SK-N-SH treated with all-trans-retinoic acid at 6 μM for 48 hours (cell line): Measurements from ENCODE around the gene MMP23B.

Source experiments
- ARNTL ChIP-seq: fragments of 450-650 bp; formaldehyde crosslinking; IDR thresholded peaks from 2 replicates; pipeline ENCODE4 v1.5.0; 2020; ENCODE audit warnings: low read depth, mild to moderate bottlenecking, moderate library complexity, borderline replicate concordance
- CREB5 ChIP-seq: fragments of 250-450 bp; sonication (Bioruptor Pico); IDR thresholded peaks from 2 replicates; pipeline ENCODE4 v1.5.1; 2020; ENCODE audit warnings: low read depth, mild to moderate bottlenecking, moderate library complexity
- ISL1 ChIP-seq: fragments of 250-450 bp; sonication (Bioruptor Pico); IDR thresholded peaks from 2 replicates; pipeline ENCODE4 v2.1.2; 2022; ENCODE audit warnings: mild to moderate bottlenecking, moderate library complexity
- OSR1 ChIP-seq: fragments of 250-450 bp; sonication (Bioruptor Pico); IDR thresholded peaks from 2 replicates; pipeline ENCODE4 v1.8.0; 2022; ENCODE audit warnings: moderate library complexity, mild to moderate bottlenecking, inconsistent platforms
- PATZ1 ChIP-seq: fragments of 250-450 bp; sonication (Bioruptor Pico); IDR thresholded peaks from 2 replicates; pipeline ENCODE4 v1.8.0; 2020; ENCODE audit warnings: mild to moderate bottlenecking, moderate library complexity, borderline replicate concordance
- RARB ChIP-seq: fragments of 250-450 bp; sonication (Bioruptor Pico); IDR thresholded peaks from 2 replicates; pipeline ENCODE4 v1.8.0; 2021; ENCODE audit warnings: mild to moderate bottlenecking, moderate library complexity
- TCF4 ChIP-seq: fragments of 250-450 bp; sonication (Bioruptor Pico); IDR thresholded peaks from 2 replicates; pipeline ENCODE4 v1.8.0; 2021; ENCODE audit warnings: mild to moderate bottlenecking, moderate library complexity, borderline replicate concordance
- TOX ChIP-seq: fragments of 250-450 bp; sonication (Bioruptor Pico); IDR thresholded peaks from 2 replicates; pipeline ENCODE4 v1.8.0; 2021; ENCODE audit warnings: mild to moderate bottlenecking, moderate library complexity, borderline replicate concordance
- TSHZ2 ChIP-seq: fragments of 250-450 bp; sonication (Bioruptor Pico); IDR thresholded peaks from 2 replicates; pipeline ENCODE4 v1.5.0; 2020; ENCODE audit warnings: mild to moderate bottlenecking, moderate library complexity
- ZC3H10 ChIP-seq: fragments of 250-450 bp; sonication (Bioruptor Pico); IDR thresholded peaks from 2 replicates; pipeline ENCODE4 v1.5.1; 2021; ENCODE audit warnings: mild to moderate bottlenecking, moderate library complexity
- ZFP3 ChIP-seq: fragments of 250-450 bp; sonication (Bioruptor Pico); IDR thresholded peaks from 2 replicates; pipeline ENCODE4 v1.5.0; 2020; ENCODE audit warnings: mild to moderate bottlenecking, moderate library complexity
- ZFP30 ChIP-seq: fragments of 450-650 bp; formaldehyde crosslinking; IDR thresholded peaks from 2 replicates; pipeline ENCODE4 v1.5.0; 2022; ENCODE audit warnings: mild to moderate bottlenecking, moderate library complexity
- ZNF8 ChIP-seq: fragments of 450-650 bp; formaldehyde crosslinking; IDR thresholded peaks from 2 replicates; pipeline ENCODE4 v1.5.0; 2020; ENCODE audit warnings: mild to moderate bottlenecking, moderate library complexity

GRCh38 chr1:1670866-1671265 is 38.9 kb downstream of the MMP23B start:
- TF ChIP-seq CREB5 (CRISPR knock-in tag), result no peak
- no peak for TF ChIP-seq ZFP30
- TF ChIP-seq RARB (CRISPR knock-in tag), result no peak
- TF ChIP-seq TCF4 (CRISPR knock-in tag), result no peak
- TF ChIP-seq ARNTL, result no peak
- no peak for TF ChIP-seq ZNF8 (CRISPR knock-in tag)
- no peak for TF ChIP-seq OSR1
- no peak for TF ChIP-seq ZFP3 (CRISPR knock-in tag)
- TF ChIP-seq TOX (CRISPR knock-in tag), result no peak
- no peak for TF ChIP-seq PATZ1 (CRISPR knock-in tag)
- no peak for TF ChIP-seq ZC3H10 (CRISPR knock-in tag)
- no peak for TF ChIP-seq ISL1
- TF ChIP-seq TSHZ2 (CRISPR knock-in tag), result no peak
